Endothelial cell of umbilical vein (primary cell): Measurements from ENCODE around the gene ANGPT4. TPM values are rescaled to one million over a fixed set of nuclear protein-coding genes. Genes with fewer than 3 reads are reported as not detected.

ENCODE experiments used
- BruUV-seq: library from RNA; stranded (reverse); fragments of 400-500 nt; replicated peaks from 2 replicates; lab custom pipeline; 2021; lab: Mats Ljungman, UMichigan
- CTCF ChIA-PET: fragments of 300-600, 350-600 bp; sonication (Branson Sonifier 250); formaldehyde crosslinking; loops from one replicate; lab custom pipeline; 2021; ENCODE audit warnings: antibody characterized with exemption, inconsistent platforms; lab: Charles Lee
- POLR2A ChIA-PET: fragments of 300-600, 350-600 bp; sonication (Branson Sonifier 250); formaldehyde crosslinking; loops from one replicate; lab custom pipeline; 2021; ENCODE audit warnings: antibody characterized with exemption, inconsistent platforms; lab: Charles Lee
- DNase-seq: peaks from one replicate; pipeline ENCODE4 v3.0.0-alpha.2; 2011; ENCODE audit warnings: low read depth, low spot score
- FAIRE-seq: peaks from 2 replicates; lab custom pipeline; 2011; peaks lifted over from hg19 to GRCh38; lab: Jason Lieb, UNC
- H2AFZ ChIP-seq: 2 replicates; pipeline ENCODE4 v1.6.0; 2012; ENCODE audit warnings: low read depth, low read length, control low read depth, inconsistent platforms
- H3K27ac ChIP-seq: 2 replicates; pipeline ENCODE4 v1.5.1; 2011; ENCODE audit warnings: low read depth, mild to moderate bottlenecking, control low read depth, low read length, moderate library complexity; ENCODE audit not compliant: insufficient read depth
- H3K27me3 ChIP-seq, 2 experiments: 2 replicates each; pipeline versions ENCODE4 v1.6.0 to v1.6.1; 2011; ENCODE audit warnings: low read length in 2 of 2, mixed read lengths in 1 of 2; ENCODE audit not compliant: control insufficient read depth in 2 of 2, insufficient read depth in 2 of 2
- H3K36me3 ChIP-seq, 2 experiments: 2 replicates in 1 of 2; 3 replicates in 1 of 2; pipeline ENCODE4 v1.5.1; 2011; ENCODE audit warnings: low read length in 2 of 2, mild to moderate bottlenecking in 1 of 2, moderate library complexity in 1 of 2; ENCODE audit not compliant: control insufficient read depth in 2 of 2, insufficient read depth in 2 of 2; ENCODE audit errors: extremely low read depth in 1 of 2
- H3K4me1 ChIP-seq: 3 replicates; pipeline ENCODE4 v1.5.1; 2011; ENCODE audit warnings: mild to moderate bottlenecking, low read length; ENCODE audit not compliant: control insufficient read depth, insufficient read depth; ENCODE audit errors: extremely low read depth
- H3K4me2 ChIP-seq: 2 replicates; pipeline ENCODE4 v1.6.1; 2011; ENCODE audit warnings: low read length, control low read depth, mixed read lengths; ENCODE audit not compliant: insufficient read depth
- H3K4me3 ChIP-seq, 3 experiments: fragments of 200-600 bp in 1 of 3; sonication (generic), shearing (Covaris generic) in 1 of 3; replicated peaks in 1 of 3; 2 replicates each; pipeline ENCODE4 v1.5.1; 2011 to 2016; ENCODE audit warnings: control low read depth in 3 of 3, low read length in 3 of 3, mild to moderate bottlenecking in 2 of 3, inconsistent platforms in 1 of 3, low read depth in 1 of 3, moderate library complexity in 1 of 3; ENCODE audit not compliant: insufficient read depth in 1 of 3
- H3K79me2 ChIP-seq: 2 replicates; pipeline ENCODE4 v1.6.0; 2012; ENCODE audit warnings: low read length, inconsistent platforms; ENCODE audit not compliant: control insufficient read depth, insufficient read depth
- H3K9ac ChIP-seq: replicated peaks from 2 replicates; pipeline ENCODE3; 2011; ENCODE audit warnings: low read length, control low read depth; ENCODE audit not compliant: insufficient read depth; ENCODE audit errors: extremely low read depth
- H3K9me1 ChIP-seq: replicated peaks from 3 replicates; pipeline ENCODE4 v1.6.0; 2011; ENCODE audit warnings: mild to moderate bottlenecking, low read length; ENCODE audit not compliant: control insufficient read depth, insufficient read depth; ENCODE audit errors: extremely low read depth
- H3K9me3 ChIP-seq: replicated peaks from 2 replicates; pipeline ENCODE4 v1.5.1; 2012; ENCODE audit warnings: low read length, inconsistent platforms; ENCODE audit not compliant: control insufficient read depth, insufficient read depth
- H4K20me1 ChIP-seq: replicated peaks from 2 replicates; pipeline ENCODE3; 2011; ENCODE audit warnings: mild to moderate bottlenecking, low read length; ENCODE audit not compliant: control insufficient read depth, insufficient read depth; ENCODE audit errors: extremely low read depth
- CTCF ChIP-seq, 2 donors: IDR thresholded peaks; 1 replicate in 1 of 2; 2 replicates in 1 of 2; pipeline ENCODE4 v1.5.1; 2011; ENCODE audit warnings: low read length in 2 of 2, mild to moderate bottlenecking in 2 of 2, moderate library complexity in 2 of 2, control low read depth in 1 of 2, inconsistent platforms in 1 of 2, low read depth in 1 of 2; ENCODE audit not compliant: insufficient read depth in 1 of 2; ENCODE audit errors: extremely low read depth in 1 of 2
- EZH2 ChIP-seq: IDR thresholded peaks from 2 replicates; pipeline ENCODE4 v1.6.1; 2012; ENCODE audit warnings: borderline replicate concordance, low read depth, mild to moderate bottlenecking, moderate library complexity, low read length, inconsistent platforms; ENCODE audit not compliant: severe bottlenecking
- FOS ChIP-seq: IDR thresholded peaks from 2 replicates; pipeline ENCODE4 v1.6.1; 2011; ENCODE audit warnings: mild to moderate bottlenecking, low read length, moderate library complexity, borderline replicate concordance; ENCODE audit not compliant: insufficient read depth
- GATA2 ChIP-seq: IDR thresholded peaks from 2 replicates; pipeline ENCODE4 v1.7.0; 2011; ENCODE audit warnings: low read depth, mild to moderate bottlenecking, moderate library complexity, mixed read lengths, low read length; ENCODE audit not compliant: insufficient read length, insufficient read depth
- JUN ChIP-seq: IDR thresholded peaks from 2 replicates; pipeline ENCODE4 v1.6.1; 2011; ENCODE audit warnings: borderline replicate concordance, low read depth; ENCODE audit not compliant: insufficient read length, insufficient read depth
- MAX ChIP-seq: IDR thresholded peaks from 2 replicates; pipeline ENCODE4 v1.6.1; 2011; ENCODE audit not compliant: insufficient read depth, insufficient read length
- MYC ChIP-seq: IDR thresholded peaks from one replicate; pipeline ENCODE4 v1.6.1; 2011; ENCODE audit warnings: mild to moderate bottlenecking, low read depth, low read length
- POLR2A ChIP-seq: IDR thresholded peaks from 2 replicates; pipeline ENCODE4 v1.6.1; 2012; ENCODE audit warnings: low read depth, mild to moderate bottlenecking, control low read depth, low read length
- POLR2AphosphoS5 ChIP-seq: IDR thresholded peaks from 2 replicates; pipeline ENCODE4 v1.6.1; 2012; ENCODE audit warnings: low read depth, mild to moderate bottlenecking, control low read depth, low read length, moderate library complexity; ENCODE audit not compliant: insufficient read depth
- dilution Hi-C: fragments of 300-500 bp; cut with MboI; formaldehyde crosslinking; loops from one replicate; pipeline ENCODE4 v1.15.0; 2019; ENCODE audit warnings: low sequenced_read_pairs; ENCODE audit not compliant: extremely low pct_ligation_motif_present
- intact Hi-C: fragments of 100-400 bp; cut with micrococcal nuclease; formaldehyde crosslinking; loops from one replicate; pipeline ENCODE4 v1.10.0; 2022
- polyA plus RNA-seq, 4 experiments: library from polyadenylated mRNA; depleted of rRNA in 3 of 4; stranded (reverse) in 3 of 4; unstranded in 1 of 4; fragments of >200 nt; gene quantifications; 2 replicates each; pipeline versions ENCODE4 v1.2.1 to v1.2.3, GENCODE V29; 2011 to 2012; ENCODE audit warnings: missing spikeins in 1 of 4
- total RNA-seq: library from RNA; stranded (reverse); gene quantifications from 2 replicates; pipeline ENCODE4 v1.2.3, GENCODE V29; 2021

Gene ANGPT4
- total and polyA plus RNA-seq, 2 donors (not counting 3 experiments of a cell fraction or from before 2014, with no cell fraction given): not detected

- dilution Hi-C loops: no loop called here
- Histone ChIP-seq H3K4me3 (no peak overlapping the region), H3K27me3 (no peaks in the 10 kb centered on the region), H4K20me1 (no peaks in the 10 kb centered on the region), H3K4me1 (peaks cover 46% of the 10 kb centered on the region), H3K4me2 (no peak overlapping the region), H3K27ac (no peak overlapping the region), H3K9me1 (no peaks in the 10 kb centered on the region), H3K79me2 (peaks cover 48% of the 10 kb centered on the region), H3K9ac (no peak overlapping the region), H3K9me3 (no peaks in the 10 kb centered on the region), H2AFZ (no peak overlapping the region), H3K36me3 (no peaks in the 10 kb centered on the region)
- DNase-seq: no peak
- ChIA-PET CTCF (no interaction called here), POLR2A (no interaction called here)
- peak; percentile 37 for FAIRE-seq
- BruUV-seq: no TSS peak
- intact Hi-C loops: loop anchor here (10.0 kb wide), 2 partner anchors 301 to 659 kb away; partner anchors contain the start of gene SIRPB2
- no peak for TF ChIP-seq MYC
- TF ChIP-seq JUN: no peak
- TF ChIP-seq CTCF (IDR thresholded peaks at IDR 0.05; ENCODE audit: extremely low read depth in 1 of 2, insufficient read depth in 1 of 2, low read depth in 1 of 2, low read length in 2 of 2): no peak
- TF ChIP-seq FOS: no peak
- no peak for TF ChIP-seq POLR2AphosphoS5
- TF ChIP-seq MAX: no peak
- TF ChIP-seq POLR2A: no peak
- no peak for TF ChIP-seq GATA2
- no peak for TF ChIP-seq EZH2
Observed at GRCh38 chr20:835608-836045, 80.5 kb downstream of the ANGPT4 start.
